GM12878 (cell line): Measurements from ENCODE around the gene CCDC134. TPM values are rescaled to one million over a fixed set of nuclear protein-coding genes. Genes with fewer than 3 reads are reported as not detected.

Experiments used
- ATAC-seq: fragments of 200-7000 bp; cut with Tn5 transposase; 3 replicates; pipeline ENCODE4 v1.9.1; 2020; ENCODE audit warnings: mild to moderate bottlenecking, moderate library complexity
- BruUV-seq: library from RNA; stranded (reverse); fragments of 400-500 nt; replicated peaks from 2 replicates; lab custom pipeline; 2021; lab: Mats Ljungman, UMichigan
- CTCF ChIA-PET: fragments of 300-600 bp; sonication (Branson Sonifier 250); formaldehyde crosslinking; extraction: SDS; loops from one replicate; lab custom pipeline; 2021; ENCODE audit warnings: inconsistent platforms; lab: Yijun Ruan, JAX
- POLR2A ChIA-PET: fragments of 350-600 bp; formaldehyde crosslinking; extraction: SDS; loops from one replicate; lab custom pipeline; 2021; ENCODE audit warnings: inconsistent platforms; lab: Charles Lee
- RAD21 ChIA-PET: fragments of 300-600 bp; sonication (Branson Sonifier 250); formaldehyde crosslinking; loops from one replicate; lab custom pipeline; 2023; ENCODE audit warnings: antibody characterized with exemption; ENCODE audit not compliant: unreplicated experiment; lab: Charles Lee
- SMC1A ChIA-PET: fragments of 300-600 bp; sonication (Branson Sonifier 250); formaldehyde crosslinking; loops from one replicate; lab custom pipeline; 2023; ENCODE audit not compliant: unreplicated experiment, uncharacterized antibody; lab: Charles Lee
- DNase-seq: peaks from one replicate; pipeline ENCODE4 v3.0.0-alpha.2; 2011; ENCODE audit warnings: low read depth, low spot score
- FAIRE-seq: peaks from 3 replicates; lab custom pipeline; 2011; peaks lifted over from hg19 to GRCh38; lab: Jason Lieb, UNC
- H2AFZ ChIP-seq: 2 replicates; pipeline ENCODE4 v1.6.0; 2011; ENCODE audit warnings: low read depth, low read length, control low read depth; ENCODE audit not compliant: control insufficient read depth
- H3K27ac ChIP-seq: 2 replicates; pipeline ENCODE4 v1.5.1; 2011; ENCODE audit warnings: control low read depth; ENCODE audit not compliant: control insufficient read depth, insufficient read depth
- H3K27me3 ChIP-seq, 2 experiments: replicated peaks in 1 of 2; 2 replicates each; pipeline versions ENCODE4 v1.6.0 to v1.6.1; 2011; ENCODE audit warnings: low read length in 1 of 2; ENCODE audit not compliant: control insufficient read depth in 2 of 2, insufficient read depth in 2 of 2
- H3K36me3 ChIP-seq, 2 experiments: 2 replicates each; pipeline ENCODE4 v1.5.1; 2011; ENCODE audit warnings: low read length in 1 of 2; ENCODE audit not compliant: control insufficient read depth in 2 of 2, insufficient read depth in 2 of 2
- H3K4me1 ChIP-seq: 2 replicates; pipeline ENCODE4 v1.6.1; 2011; ENCODE audit warnings: mild to moderate bottlenecking, low read length, moderate library complexity, mixed read lengths; ENCODE audit not compliant: control insufficient read depth, insufficient read depth
- H3K4me2 ChIP-seq: 2 replicates; pipeline ENCODE4 v1.6.0; 2011; ENCODE audit warnings: control low read depth; ENCODE audit not compliant: control insufficient read depth, insufficient read depth
- H3K4me3 ChIP-seq: fragments of 200-600 bp; sonication (generic); 2 replicates; pipeline ENCODE4 v1.5.1; 2016
- H3K79me2 ChIP-seq: 2 replicates; pipeline ENCODE4 v1.6.0; 2011; ENCODE audit warnings: low read length; ENCODE audit not compliant: control insufficient read depth, insufficient read depth
- H3K9ac ChIP-seq: 2 replicates; pipeline ENCODE4 v1.8.0; 2011; ENCODE audit warnings: low read length, control low read depth, mixed read lengths; ENCODE audit not compliant: control insufficient read depth, insufficient read depth
- H3K9me3 ChIP-seq: replicated peaks from 3 replicates; pipeline ENCODE4 v1.5.1; 2011; ENCODE audit warnings: mild to moderate bottlenecking, low read length; ENCODE audit not compliant: control insufficient read depth, insufficient read depth
- H4K20me1 ChIP-seq: 2 replicates; pipeline ENCODE4 v1.6.0; 2011; ENCODE audit not compliant: control insufficient read depth, insufficient read depth
- ELK1 ChIP-seq: IDR thresholded peaks from 2 replicates; pipeline ENCODE4 v1.6.1; 2012; ENCODE audit warnings: low read depth, low read length, improper control_type of control experiment
- GABPA ChIP-seq: IDR thresholded peaks from 2 replicates; pipeline ENCODE4 v1.6.1; 2014; ENCODE audit warnings: antibody characterized with exemption, low read depth, mild to moderate bottlenecking, inconsistent platforms
- LARP7 ChIP-seq: fragments of 450-650 bp; IDR thresholded peaks from 2 replicates; pipeline ENCODE4 v1.6.1; 2017; ENCODE audit warnings: mild to moderate bottlenecking
- MXI1 ChIP-seq: fragments of 150-350 bp; IDR thresholded peaks from 2 replicates; pipeline ENCODE4 v1.6.1; 2011; ENCODE audit warnings: low read depth, mild to moderate bottlenecking, inconsistent platforms, low read length, improper control_type of control experiment
- NBN ChIP-seq: fragments of 450-650 bp; IDR thresholded peaks from 2 replicates; pipeline ENCODE4 v1.6.1; 2016
- PAX8 ChIP-seq: fragments of 450-650 bp; IDR thresholded peaks from 2 replicates; pipeline ENCODE4 v1.6.1; 2017; ENCODE audit warnings: mild to moderate bottlenecking, moderate library complexity
- RAD21 ChIP-seq: IDR thresholded peaks from 2 replicates; pipeline ENCODE4 v1.6.1; 2011; ENCODE audit warnings: mild to moderate bottlenecking, low read depth, low read length, moderate library complexity; ENCODE audit not compliant: insufficient read depth
- SP1 ChIP-seq: IDR thresholded peaks from one replicate; pipeline ENCODE4 v1.6.1; 2011; ENCODE audit warnings: low read depth, low read length
- ZNF207 ChIP-seq: fragments of 450-650 bp; IDR thresholded peaks from 2 replicates; pipeline ENCODE4 v1.6.1; 2014; ENCODE audit warnings: antibody characterized with exemption, mild to moderate bottlenecking, borderline replicate concordance
- ZNF24 ChIP-seq: fragments of 450-650 bp; IDR thresholded peaks from 2 replicates; pipeline ENCODE4 v1.6.1; 2017; ENCODE audit warnings: antibody characterized with exemption, mild to moderate bottlenecking
- ZSCAN29 ChIP-seq: fragments of 450-650 bp; IDR thresholded peaks from 2 replicates; pipeline ENCODE4 v1.6.1; 2017; ENCODE audit warnings: mild to moderate bottlenecking, moderate library complexity
- WGBS: methylation state at CpG from one replicate; pipeline ENCODE4 v1.1.6; 2016; ENCODE audit warnings: low lambda C conversion rate; ENCODE audit not compliant: insufficient replicate concordance, insufficient coverage; ENCODE audit errors: missing lambda C conversion rate; 5-methylcytosine and 5-hydroxymethylcytosine counted together
- in situ Hi-C: fragments of 300-500 bp; cut with MboI; formaldehyde crosslinking; loops from 9 replicates; pipeline ENCODE4 v1.14.3; 2018; ENCODE audit warnings: mixed read lengths
- intact Hi-C: fragments of 100-400 bp; cut with micrococcal nuclease; formaldehyde crosslinking; loops from one replicate; pipeline ENCODE4 v1.14.2; 2022; ENCODE audit not compliant: unreplicated experiment
- polyA plus RNA-seq, 11 experiments: library from polyadenylated mRNA; depleted of rRNA in 4 of 11; unstranded in 6 of 11; stranded (reverse) in 5 of 11; fragments of >200 nt; fragmentation: Nextera tagmentation in 4 of 11; fragmentation: Illumina TruSeq in 1 of 11; extraction: Ambion mirVana in 4 of 11; extraction: Trizol in 1 of 11; gene quantifications; 1 replicate in 1 of 11; 2 replicates in 10 of 11; pipeline versions ENCODE4 v1.2.1 to v1.2.3, GENCODE V29; 2011 to 2016; ENCODE audit warnings: inconsistent platforms in 2 of 11, missing spikeins in 2 of 11, low read depth in 1 of 11
- total RNA-seq, 4 experiments: library from RNA; depleted of rRNA in 3 of 4; stranded (reverse); fragments of >200 nt in 3 of 4; fragmentation: Illumina TruSeq in 1 of 4; extraction: Trizol in 1 of 4; gene quantifications; 2 replicates each; pipeline versions ENCODE4 v1.2.1 to v1.2.3, GENCODE V29; 2013 to 2021

CCDC134 gene
- total and polyA plus RNA-seq, 10 of the 15 experiments (the other 5 are each of a cell fraction or from before 2014, with no cell fraction given) = 0.35 to 19.3 (median 11.8) TPM

GRCh38 chr22:41753984-41754383 is 46.5 kb upstream of the CCDC134 start:
- Histone ChIP-seq H2AFZ (no peak overlapping the region), H4K20me1 (no peaks in the 10 kb centered on the region), H3K27me3 (no peaks in the 10 kb centered on the region), H3K9me3 (no peaks in the 10 kb centered on the region), H3K4me3 (no peak overlapping the region), H3K4me2 (no peak overlapping the region; the same call in 1 of the 2 replicates), H3K4me1 (peaks cover 30% of the 10 kb centered on the region), H3K27ac (no peak overlapping the region), H3K36me3 (no peaks in the 10 kb centered on the region), H3K79me2 (no peaks in the 10 kb centered on the region), H3K9ac (no peak overlapping the region)
- ChIA-PET RAD21 (interaction anchor here (1.0 to 3.5 kb wide), 2 partner anchors 23 to 56 kb away, joined by 3 to 21 read pairs; partner anchors contain the start of gene MEI1), CTCF (interaction anchor here (1.7 to 2.6 kb wide), 4 partner anchors 9 to 56 kb away, joined by 4 to 18 read pairs (median 10); partner anchors contain the start of gene MEI1), POLR2A (no interaction called here), SMC1A (interaction anchor here (0.9 to 2.3 kb wide), 3 partner anchors 27 to 108 kb away, joined by 3 to 7 read pairs (median 4); no protein-coding TSS in a partner anchor)
- TF ChIP-seq ELK1 (no peak), ZSCAN29 (no peak), LARP7 (no peak), GABPA (no peak), PAX8 (no peak), ZNF24 (no peak), ZNF207 (no peak), NBN (no peak), MXI1 (no peak), RAD21 (no peak), SP1 (no peak)
- DNase-seq (no peak), FAIRE-seq (no peak), ATAC-seq (no peak)
- 65% methylated on average over 2 of the region's 2 CpGs for WGBS
- in situ Hi-C loops (no loop called here), intact Hi-C loops (no loop called here)
- no TSS peak for BruUV-seq
